NCI-H82 (cell line): ENCODE data around the gene OAS1.

Experiments
- DNase-seq: peaks from one replicate; lab custom pipeline; 2025; lab: John Stamatoyannopoulos, UW

OAS1 gene

DNA sequence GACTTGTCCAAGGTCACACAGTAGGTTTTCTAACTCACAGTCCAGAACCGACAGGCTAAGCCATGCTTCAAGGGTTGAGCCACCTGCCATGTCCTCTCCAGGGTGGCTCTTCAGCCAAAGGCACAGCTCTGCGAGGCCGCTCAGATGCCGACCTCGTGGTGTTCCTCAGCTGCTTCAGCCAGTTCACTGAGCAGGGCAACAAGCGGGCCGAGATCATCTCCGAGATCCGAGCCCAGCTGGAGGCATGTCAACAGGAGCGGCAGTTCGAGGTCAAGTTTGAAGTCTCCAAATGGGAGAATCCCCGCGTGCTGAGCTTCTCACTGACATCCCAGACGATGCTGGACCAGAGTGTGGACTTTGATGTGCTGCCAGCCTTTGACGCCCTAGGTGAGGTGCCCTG, 58.9 kb downstream of the OAS1 start:
- no peak for DNase-seq

DNA sequence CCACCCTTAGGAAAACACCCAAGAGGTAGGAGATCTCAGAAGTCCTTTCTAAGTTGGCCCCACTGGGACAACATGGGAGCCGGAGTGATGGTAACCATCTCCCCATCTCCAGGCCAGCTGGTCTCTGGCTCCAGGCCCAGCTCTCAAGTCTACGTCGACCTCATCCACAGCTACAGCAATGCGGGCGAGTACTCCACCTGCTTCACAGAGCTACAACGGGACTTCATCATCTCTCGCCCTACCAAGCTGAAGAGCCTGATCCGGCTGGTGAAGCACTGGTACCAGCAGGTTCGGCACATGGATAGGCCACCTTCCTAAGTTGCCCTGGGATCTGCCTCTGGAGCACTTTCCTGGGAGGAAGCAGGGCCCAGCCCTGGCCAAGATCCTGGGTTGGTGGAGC, 60.5 kb downstream of the OAS1 start:
- no peak for DNase-seq

DNA sequence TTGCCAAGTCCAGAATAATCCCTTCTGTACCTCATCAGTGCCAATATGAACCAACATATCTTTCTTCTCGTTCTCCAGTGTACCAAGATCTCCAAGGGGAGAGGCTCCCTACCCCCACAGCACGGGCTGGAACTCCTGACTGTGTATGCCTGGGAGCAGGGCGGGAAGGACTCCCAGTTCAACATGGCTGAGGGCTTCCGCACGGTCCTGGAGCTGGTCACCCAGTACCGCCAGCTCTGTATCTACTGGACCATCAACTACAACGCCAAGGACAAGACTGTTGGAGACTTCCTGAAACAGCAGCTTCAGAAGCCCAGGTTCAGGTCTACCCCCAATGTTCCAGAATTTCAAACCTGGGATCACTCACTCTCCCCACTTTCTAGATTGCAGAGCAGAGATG, 61.1 kb downstream of the OAS1 start:
- DNase-seq: no peak
